ENCODE data around the gene TACR1. TPM values are rescaled to one million over a fixed set of nuclear protein-coding genes. Genes with fewer than 3 reads are reported as not detected.

Gene TACR1
- total and polyA plus RNA-seq, 2 of the 8 experiments (the other 6 are each of a cell fraction or from before 2014, with no cell fraction given) = 0.09 to 0.37 TPM

- no peak overlapping the region for H3K23ac ChIP-seq (ENCODE audit: insufficient read length)
- no peak overlapping the region for H3K27ac ChIP-seq (ENCODE audit: low read depth, low read length)
- H3K9me3 ChIP-seq (ENCODE audit: insufficient read depth in 2 of 2, low read depth in 1 of 2, low read length in 1 of 2) = no peaks in the 10 kb centered on the region
- no peaks in the 10 kb centered on the region for H3K79me1 ChIP-seq (ENCODE audit: low read depth, low read length)
- 91% methylated on average over 4 of the region's 4 CpGs; no CpG with 5 or more reads in 1 of the 2 experiments for WGBS, 2 experiments (ENCODE audit: extremely low coverage in 1 of 2, insufficient coverage in 1 of 2, insufficient read length in 1 of 2, insufficient replicate concordance in 2 of 2, low coverage in 1 of 2, low lambda C conversion rate in 2 of 2, missing lambda C conversion rate in 1 of 2)
- H4K91ac ChIP-seq (replicated peaks; ENCODE audit: insufficient read length, low read length) = no peak overlapping the region
- ChIA-PET POLR2A (ENCODE audit: partially characterized antibody) (no interaction called here), CTCF (ENCODE audit: partially characterized antibody) (interaction anchor here (1.1 to 1.6 kb wide), 4 partner anchors 12 to 57 kb away, joined by 3 to 11 read pairs (median 3); no protein-coding TSS in a partner anchor)
- no peak overlapping the region for H3K9ac ChIP-seq (replicated peaks in 1 of 4; ENCODE audit: extremely low read depth in 1 of 4, low read depth in 3 of 4, low read length in 3 of 4)
- no peaks in the 10 kb centered on the region for H3K79me2 ChIP-seq (ENCODE audit: control insufficient read depth in 1 of 2, insufficient read depth in 2 of 2, low read length in 2 of 2)
- no peak overlapping the region for H3K4me3 ChIP-seq (ENCODE audit: extremely low read depth in 1 of 4, insufficient read depth in 2 of 4, low read depth in 3 of 4, low read length in 4 of 4)
- H4K20me1 ChIP-seq (replicated peaks in 1 of 2; ENCODE audit: control insufficient read depth in 1 of 2, insufficient read depth in 2 of 2, low read length in 2 of 2) = no peaks in the 10 kb centered on the region
- H2BK120ac ChIP-seq (replicated peaks; ENCODE audit: low read depth, low read length) = no peak overlapping the region
- no peak overlapping the region for H2AK5ac ChIP-seq (ENCODE audit: low read depth, low read length)
- H3K36me3 ChIP-seq (ENCODE audit: control insufficient read depth in 2 of 4, insufficient read depth in 4 of 4, low read length in 3 of 4) = no peaks in the 10 kb centered on the region
- no peak overlapping the region for H2AFZ ChIP-seq (ENCODE audit: low read length)
- H2BK20ac ChIP-seq (ENCODE audit: low read length) = no peak overlapping the region
- TF ChIP-seq RBBP5 (IDR thresholded peaks at IDR 0.05; ENCODE audit: borderline replicate concordance, low read depth, low read length) = no peak
- no peak for TF ChIP-seq BCL11A (IDR thresholded peaks at IDR 0.05; ENCODE audit: low read depth in 2 of 2, low read length in 2 of 2)
- TF ChIP-seq RAD21 (IDR thresholded peaks at IDR 0.05 in 1 of 2, conservative IDR thresholded peaks at IDR 0.05 in 1 of 2; ENCODE audit: low read depth in 2 of 2, low read length in 2 of 2) = peak in 1 of 2 experiments; percentile 16; a peak in 2 of 4 replicates
- TF ChIP-seq SP1 (IDR thresholded peaks at IDR 0.05; ENCODE audit: low read depth, low read length) = no peak
- no peak for TF ChIP-seq MAX (IDR thresholded peaks at IDR 0.05)
- TF ChIP-seq CHD1 (IDR thresholded peaks at IDR 0.05; ENCODE audit: low read depth, low read length) = no peak
- H3K4me2 ChIP-seq (ENCODE audit: insufficient read depth in 1 of 2, low read depth in 2 of 2, low read length in 2 of 2) = no peak overlapping the region
- no peak overlapping the region for H3K4ac ChIP-seq (replicated peaks; ENCODE audit: insufficient read length, low read depth, low read length)
- no peak overlapping the region for H4K8ac ChIP-seq (ENCODE audit: extremely low read depth, insufficient read depth, low read length)
- no peaks in the 10 kb centered on the region for H3K4me1 ChIP-seq (replicated peaks in 1 of 4; ENCODE audit: control insufficient read depth in 3 of 4, insufficient read depth in 4 of 4, low read length in 3 of 4)
- no peak overlapping the region for H3K18ac ChIP-seq (ENCODE audit: extremely low read depth, low read length)
- H3K27me3 ChIP-seq (replicated peaks in 1 of 4; ENCODE audit: control insufficient read depth in 3 of 4, extremely low read depth in 1 of 4, insufficient read depth in 3 of 4, low read length in 3 of 4) = no peaks in the 10 kb centered on the region
- H3K23me2 ChIP-seq (ENCODE audit: low read depth, low read length) = no peaks in the 10 kb centered on the region
- no peak for FAIRE-seq
- H3K56ac ChIP-seq (replicated peaks; ENCODE audit: insufficient read length, low read depth, low read length) = no peak overlapping the region
- H2BK12ac ChIP-seq (ENCODE audit: low read depth, low read length) = no peak overlapping the region
- no peak overlapping the region for H3K14ac ChIP-seq (ENCODE audit: insufficient read length)
- H2BK15ac ChIP-seq (ENCODE audit: low read length) = no peak overlapping the region
- H4K5ac ChIP-seq (ENCODE audit: insufficient read length, low read depth, low read length) = no peak overlapping the region
- H2BK5ac ChIP-seq (ENCODE audit: low read depth, low read length) = no peak overlapping the region
- DNase-seq (ENCODE audit: low read depth in 1 of 2, low spot score in 2 of 2) = no peak
Observed at GRCh38 chr2:75007819-75008218, 191.5 kb downstream of the TACR1 start.

Data from H1 (cell line).